Astrocyte (in vitro differentiated cells and primary cell): Measurements from ENCODE around the gene MFSD6.

Source experiments
- EZH2 ChIP-seq: IDR thresholded peaks from 2 replicates; pipeline ENCODE4 v1.6.1; 2012; ENCODE audit warnings: mild to moderate bottlenecking, low read length, inconsistent platforms; ENCODE audit not compliant: insufficient read depth
- TF ChIP-seq, protein P1 (sequence below): IDR thresholded peaks from 2 replicates; pipeline ENCODE4 v1.5.1; 2011; ENCODE audit warnings: low read depth, mild to moderate bottlenecking, inconsistent platforms, low read length, moderate library complexity; ENCODE audit not compliant: insufficient read depth

DNA sequence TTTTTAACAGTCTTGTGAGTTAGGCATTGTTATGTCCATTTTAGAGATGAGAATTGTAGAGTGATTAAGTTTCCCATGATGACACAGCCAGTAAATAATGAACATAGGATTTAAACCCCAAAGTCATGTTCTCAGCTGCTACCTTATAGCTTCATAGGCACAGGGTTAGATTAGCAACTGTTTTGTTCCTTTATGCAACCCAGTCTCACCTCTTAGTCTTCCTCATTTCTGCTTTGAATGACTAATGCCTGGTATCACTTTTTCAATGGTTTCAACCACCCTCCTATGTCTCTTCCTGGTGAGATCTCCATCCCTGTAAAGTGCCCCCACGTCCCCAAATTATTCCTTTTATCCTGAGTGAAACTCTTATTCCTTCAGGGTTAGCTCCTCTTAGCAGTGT, 44.3 kb downstream of the MFSD6 start:
- TF ChIP-seq, protein P1, sequence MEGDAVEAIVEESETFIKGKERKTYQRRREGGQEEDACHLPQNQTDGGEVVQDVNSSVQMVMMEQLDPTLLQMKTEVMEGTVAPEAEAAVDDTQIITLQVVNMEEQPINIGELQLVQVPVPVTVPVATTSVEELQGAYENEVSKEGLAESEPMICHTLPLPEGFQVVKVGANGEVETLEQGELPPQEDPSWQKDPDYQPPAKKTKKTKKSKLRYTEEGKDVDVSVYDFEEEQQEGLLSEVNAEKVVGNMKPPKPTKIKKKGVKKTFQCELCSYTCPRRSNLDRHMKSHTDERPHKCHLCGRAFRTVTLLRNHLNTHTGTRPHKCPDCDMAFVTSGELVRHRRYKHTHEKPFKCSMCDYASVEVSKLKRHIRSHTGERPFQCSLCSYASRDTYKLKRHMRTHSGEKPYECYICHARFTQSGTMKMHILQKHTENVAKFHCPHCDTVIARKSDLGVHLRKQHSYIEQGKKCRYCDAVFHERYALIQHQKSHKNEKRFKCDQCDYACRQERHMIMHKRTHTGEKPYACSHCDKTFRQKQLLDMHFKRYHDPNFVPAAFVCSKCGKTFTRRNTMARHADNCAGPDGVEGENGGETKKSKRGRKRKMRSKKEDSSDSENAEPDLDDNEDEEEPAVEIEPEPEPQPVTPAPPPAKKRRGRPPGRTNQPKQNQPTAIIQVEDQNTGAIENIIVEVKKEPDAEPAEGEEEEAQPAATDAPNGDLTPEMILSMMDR = no peak
- no peak for TF ChIP-seq EZH2
